ENCODE measurements around the gene NRG3. TPM values are rescaled to one million over a fixed set of nuclear protein-coding genes. Genes with fewer than 3 reads are reported as not detected.
"Not testable (repeated sequence)": the region's sequence is repeated elsewhere in the genome, so short reads cannot be mapped to it uniquely, and the experiment has no call there.

Gene NRG3
- total RNA-seq, 1 donor from 2014 or later = 0.74 TPM

DNA sequence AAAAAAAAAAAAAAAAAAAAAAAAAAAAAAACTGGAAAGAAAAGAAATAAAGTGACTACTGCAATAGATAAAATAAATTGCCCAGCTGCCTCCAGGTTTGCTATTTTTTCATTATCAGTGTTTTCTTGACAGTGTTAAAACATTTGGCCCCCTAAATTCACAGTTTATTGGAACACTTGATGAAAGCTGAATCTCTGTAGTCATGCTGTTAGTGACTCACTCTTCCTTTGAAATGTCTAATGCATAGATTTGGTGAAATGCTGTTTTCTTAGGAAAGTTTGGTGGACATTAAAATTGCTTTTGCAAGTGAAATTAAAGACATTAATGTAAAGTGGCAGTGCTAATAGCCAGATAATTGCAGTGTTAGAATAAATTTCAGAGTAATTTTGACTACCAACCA, 785.2 kb downstream of the NRG3 start:
- H3K9me3 Mint-ChIP-seq = no peaks in the 10 kb centered on the region
- H3K4me1 Mint-ChIP-seq = no peaks in the 10 kb centered on the region
- TF ChIP-seq, protein P1, sequence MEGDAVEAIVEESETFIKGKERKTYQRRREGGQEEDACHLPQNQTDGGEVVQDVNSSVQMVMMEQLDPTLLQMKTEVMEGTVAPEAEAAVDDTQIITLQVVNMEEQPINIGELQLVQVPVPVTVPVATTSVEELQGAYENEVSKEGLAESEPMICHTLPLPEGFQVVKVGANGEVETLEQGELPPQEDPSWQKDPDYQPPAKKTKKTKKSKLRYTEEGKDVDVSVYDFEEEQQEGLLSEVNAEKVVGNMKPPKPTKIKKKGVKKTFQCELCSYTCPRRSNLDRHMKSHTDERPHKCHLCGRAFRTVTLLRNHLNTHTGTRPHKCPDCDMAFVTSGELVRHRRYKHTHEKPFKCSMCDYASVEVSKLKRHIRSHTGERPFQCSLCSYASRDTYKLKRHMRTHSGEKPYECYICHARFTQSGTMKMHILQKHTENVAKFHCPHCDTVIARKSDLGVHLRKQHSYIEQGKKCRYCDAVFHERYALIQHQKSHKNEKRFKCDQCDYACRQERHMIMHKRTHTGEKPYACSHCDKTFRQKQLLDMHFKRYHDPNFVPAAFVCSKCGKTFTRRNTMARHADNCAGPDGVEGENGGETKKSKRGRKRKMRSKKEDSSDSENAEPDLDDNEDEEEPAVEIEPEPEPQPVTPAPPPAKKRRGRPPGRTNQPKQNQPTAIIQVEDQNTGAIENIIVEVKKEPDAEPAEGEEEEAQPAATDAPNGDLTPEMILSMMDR (IDR thresholded peaks at IDR 0.05; ENCODE audit: unreplicated experiment) = no peak
- H3K36me3 Mint-ChIP-seq = no peaks in the 10 kb centered on the region
- H3K27ac Mint-ChIP-seq = no peak overlapping the region
- no peak overlapping the region for H3K4me3 Mint-ChIP-seq
- peaks cover 10% of the 10 kb centered on the region for H3K27me3 Mint-ChIP-seq (ENCODE audit: low read depth)
- DNase-seq (ENCODE audit: low spot score in 2 of 2, unreplicated experiment in 2 of 2) = no peak

GRCh38 chr10:82660986-82661385, 786.0 kb downstream of the NRG3 start:
- Mint-ChIP-seq H3K36me3 (no peaks in the 10 kb centered on the region), H3K9me3 (no peaks in the 10 kb centered on the region), H3K4me3 (no peak overlapping the region), H3K27ac (no peak overlapping the region), H3K4me1 (no peaks in the 10 kb centered on the region), H3K27me3 (ENCODE audit: low read depth) (peaks cover 10% of the 10 kb centered on the region)
- no peak for DNase-seq (ENCODE audit: low spot score in 2 of 2, unreplicated experiment in 2 of 2)
- TF ChIP-seq, protein P1 (IDR thresholded peaks at IDR 0.05; ENCODE audit: unreplicated experiment) = no peak

DNA sequence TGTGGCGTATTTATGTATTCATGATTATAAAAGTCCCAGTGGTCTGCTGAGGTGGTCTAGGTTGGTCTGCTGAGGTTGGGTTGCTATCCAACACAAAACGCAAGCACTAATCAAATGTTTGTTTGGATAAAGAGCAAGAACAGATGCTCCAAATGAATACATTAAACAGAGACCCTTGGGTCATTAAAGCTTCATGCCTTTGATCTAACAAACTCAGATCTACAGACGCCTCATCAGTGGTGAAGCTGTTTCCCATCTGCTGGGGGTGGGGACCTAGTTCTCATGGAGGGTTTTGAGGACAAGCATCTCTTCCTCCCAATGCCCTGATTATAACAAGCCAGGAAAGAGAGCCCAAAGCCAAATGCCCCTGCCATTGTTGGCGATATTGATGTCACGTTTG, 786.7 kb downstream of the NRG3 start:
- no peak overlapping the region for H3K4me3 Mint-ChIP-seq
- no peaks in the 10 kb centered on the region for H3K9me3 Mint-ChIP-seq
- TF ChIP-seq, protein P1 (IDR thresholded peaks at IDR 0.05; ENCODE audit: unreplicated experiment) = no peak
- H3K4me1 Mint-ChIP-seq = no peaks in the 10 kb centered on the region
- no peak overlapping the region for H3K27ac Mint-ChIP-seq
- H3K36me3 Mint-ChIP-seq = no peaks in the 10 kb centered on the region
- peaks cover 6% of the 10 kb centered on the region for H3K27me3 Mint-ChIP-seq (ENCODE audit: low read depth)
- DNase-seq (ENCODE audit: low spot score in 2 of 2, unreplicated experiment in 2 of 2) = no peak

DNA sequence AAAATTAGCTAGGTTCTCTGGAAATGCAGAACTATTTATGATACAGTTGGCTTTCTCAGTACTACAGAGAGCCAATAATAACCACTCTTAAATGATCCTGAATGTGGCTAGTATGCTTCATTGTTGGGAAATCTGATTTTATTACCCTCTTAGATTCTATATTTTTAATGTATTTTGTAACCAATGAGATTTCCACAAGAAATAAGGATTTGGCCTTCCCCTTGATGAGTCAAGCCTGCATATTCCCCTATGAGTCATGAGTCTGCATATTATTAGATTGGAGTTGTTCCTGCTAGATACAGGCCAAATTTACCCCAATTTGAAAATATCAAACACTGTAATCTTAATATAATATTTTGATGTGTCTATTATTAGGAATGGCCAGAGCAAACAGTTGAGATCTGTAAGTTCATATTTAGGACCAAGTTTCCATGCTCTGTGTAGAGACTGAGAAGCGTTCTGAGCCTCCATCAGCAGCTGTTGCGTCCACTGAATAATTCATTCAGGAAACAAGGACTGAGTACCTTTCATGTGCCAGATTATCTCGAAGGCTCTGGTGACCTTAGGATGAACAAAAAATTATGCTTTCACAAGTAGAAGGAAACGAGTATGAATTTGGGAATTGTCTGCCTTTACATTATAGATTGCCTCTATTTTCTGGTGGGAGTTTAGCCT, 793.4 kb downstream of the NRG3 start:
- H3K36me3 Mint-ChIP-seq = no peaks in the 10 kb centered on the region
- H3K27me3 Mint-ChIP-seq (ENCODE audit: low read depth) = peaks cover under 1% of the 10 kb centered on the region

GRCh38 chr10:82674036-82674435, 799.0 kb downstream of the NRG3 start:
- no peaks in the 10 kb centered on the region for H3K27me3 Mint-ChIP-seq (ENCODE audit: low read depth)
- H3K36me3 Mint-ChIP-seq = no peaks in the 10 kb centered on the region
- H3K27ac Mint-ChIP-seq = no peak overlapping the region
- no peaks in the 10 kb centered on the region for H3K4me1 Mint-ChIP-seq
- TF ChIP-seq, protein P1 (IDR thresholded peaks at IDR 0.05; ENCODE audit: unreplicated experiment) = no peak
- peaks cover 20% of the 10 kb centered on the region for H3K9me3 Mint-ChIP-seq
- DNase-seq (ENCODE audit: low spot score in 2 of 2, unreplicated experiment in 2 of 2) = no peak
- no peak overlapping the region for H3K4me3 Mint-ChIP-seq

More for the DNA sequence above, 793.4 kb downstream of the NRG3 start:
- TF ChIP-seq, protein P1 (IDR thresholded peaks at IDR 0.05; ENCODE audit: unreplicated experiment) = no peak
- H3K9me3 Mint-ChIP-seq = no peaks in the 10 kb centered on the region
- no peak overlapping the region for H3K4me3 Mint-ChIP-seq
- H3K4me1 Mint-ChIP-seq = no peaks in the 10 kb centered on the region
- H3K27ac Mint-ChIP-seq = no peak overlapping the region
- no peak for DNase-seq (ENCODE audit: low spot score in 2 of 2, unreplicated experiment in 2 of 2)

DNA sequence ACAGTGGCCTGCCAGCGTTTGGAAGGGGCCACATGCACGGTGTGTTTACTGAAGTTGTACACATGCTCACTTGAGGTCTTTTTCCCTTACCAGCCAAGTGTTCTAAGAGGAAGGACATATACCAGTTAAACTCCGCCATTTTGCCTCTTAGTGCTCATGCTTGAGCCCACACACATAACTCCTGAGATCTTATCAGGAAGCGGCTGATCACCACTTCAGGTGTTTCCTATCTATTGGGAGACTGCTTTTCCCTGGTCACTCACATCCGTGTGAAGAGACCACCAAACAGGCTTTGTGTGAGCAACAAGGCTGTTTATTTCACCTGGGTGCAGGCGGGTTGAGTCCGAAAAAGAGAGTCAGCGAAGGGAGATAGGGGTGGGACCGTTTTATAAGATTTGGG, 802.9 kb downstream of the NRG3 start:
- DNase-seq (ENCODE audit: low spot score in 2 of 2, unreplicated experiment in 2 of 2); H3K27ac Mint-ChIP-seq: not testable (repeated sequence)

DNA sequence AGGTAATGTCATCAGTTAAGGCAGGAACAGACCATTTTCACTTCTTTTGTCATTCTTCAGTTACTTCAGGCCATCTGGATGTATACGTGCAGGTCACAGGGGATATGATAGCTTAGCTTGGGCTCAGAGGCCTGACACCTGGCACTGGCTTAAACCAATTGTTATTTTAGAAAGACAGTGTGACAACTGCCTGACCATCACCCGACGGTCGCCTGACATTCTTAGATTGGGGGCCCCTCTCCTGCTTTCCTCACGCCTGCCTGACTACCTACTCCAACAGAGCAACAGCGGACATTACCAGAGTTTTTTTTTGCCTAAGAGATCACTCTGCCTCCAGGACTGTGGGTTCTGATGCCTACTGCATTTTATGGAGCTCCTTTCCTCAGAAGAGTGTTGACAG, 803.5 kb downstream of the NRG3 start:
- H3K27ac Mint-ChIP-seq; H3K4me1 Mint-ChIP-seq; H3K4me3 Mint-ChIP-seq; DNase-seq (ENCODE audit: low spot score in 2 of 2, unreplicated experiment in 2 of 2); H3K27me3 Mint-ChIP-seq (ENCODE audit: low read depth); H3K36me3 Mint-ChIP-seq: not testable (repeated sequence)
- H3K9me3 Mint-ChIP-seq = peaks cover 21% of the 10 kb centered on the region

More for the DNA sequence above, 802.9 kb downstream of the NRG3 start:
- not testable (repeated sequence) for H3K4me1 Mint-ChIP-seq; H3K36me3 Mint-ChIP-seq; H3K4me3 Mint-ChIP-seq; H3K27me3 Mint-ChIP-seq (ENCODE audit: low read depth)
- H3K9me3 Mint-ChIP-seq = peaks cover 21% of the 10 kb centered on the region

Data from mesothelial cell of epicardium (in vitro differentiated cells).